ENCODE measurements around the gene LSM7. TPM values are rescaled to one million over a fixed set of nuclear protein-coding genes. Genes with fewer than 3 reads are reported as not detected.
A peak's percentile ranks its signal among the peaks of the same experiment; 100 is the strongest.

Gene LSM7
- total and polyA plus RNA-seq, 9 of the 15 experiments (the other 6 are each of a cell fraction or from before 2014, with no cell fraction given) = 40.5 to 690 (median 265) TPM

GRCh38 chr19:2328401-2329148 lies at the start of gene LSM7, which contains the start of gene SPPL2B (continued):
- TF ChIP-seq MXI1 (IDR thresholded peaks at IDR 0.05; ENCODE audit: low read depth, low read length) = peak; percentile 59; the same call in 1 of the 2 replicates
- TF ChIP-seq ZNF431 (CRISPR knock-in tag; IDR thresholded peaks at IDR 0.05) = peak; percentile 67; the same call in 1 of the 2 replicates
- no peak for TF ChIP-seq PATZ1 (CRISPR knock-in tag; IDR thresholded peaks at IDR 0.05; ENCODE audit: borderline replicate concordance)
- peak; percentile 8 for TF ChIP-seq PRDM10 (IDR thresholded peaks at IDR 0.05; ENCODE audit: partially characterized antibody)
- TF ChIP-seq NELFE (IDR thresholded peaks at IDR 0.05; ENCODE audit: insufficient read depth, insufficient read length) = no peak
- no peak for TF ChIP-seq STAT5B (CRISPR knock-in tag; IDR thresholded peaks at IDR 0.05)
- 0 out of 2 replicates have a peak, but pooled peaks have one; percentile 26 for TF ChIP-seq L3MBTL2 (IDR thresholded peaks at IDR 0.05)
- TF ChIP-seq ZNF12 (CRISPR knock-in tag; IDR thresholded peaks at IDR 0.05) = 0 out of 2 replicates have a peak, but pooled peaks have one; percentile 47
- 0 out of 2 replicates have a peak, but pooled peaks have one; percentile 15 for TF ChIP-seq KLF1 (tag; IDR thresholded peaks at IDR 0.05)
- peak; percentile 94 for TF ChIP-seq THAP12 (CRISPR knock-in tag; IDR thresholded peaks at IDR 0.05)
- TF ChIP-seq HOMEZ (CRISPR knock-in tag; IDR thresholded peaks at IDR 0.05) = no peak
- TF ChIP-seq ILF3 (IDR thresholded peaks at IDR 0.05; ENCODE audit: borderline replicate concordance) = 0 out of 2 replicates have a peak, but pooled peaks have one; percentile 56
- peak in 1 of 2 experiments; percentile 61; a peak in 2 of 4 replicates for TF ChIP-seq TEAD1 (CRISPR knock-in tag; IDR thresholded peaks at IDR 0.05)
- TF ChIP-seq CHAMP1 (IDR thresholded peaks at IDR 0.05) = no peak

All from K562 (cell line).